Stimulated activated CD4-positive, alpha-beta T cell treated with anti-CD3 and anti-CD28 coated beads, Interleukin-15, amount 100 ng/mL, for 24 hours (primary cell): ENCODE data around the gene SLC2A4.

Experiments used
- DNase-seq: peaks from one replicate; pipeline ENCODE4 v3.0.0-alpha.2; 2020

The SLC2A4 gene

GRCh38 chr17:7248796-7249195 lies 32.7 kb upstream of the SLC2A4 start:
- no peak for DNase-seq

GRCh38 chr17:7249214-7249613 lies 32.3 kb upstream of the SLC2A4 start:
- DNase-seq = no peak

GRCh38 chr17:7249830-7250229 lies 31.7 kb upstream of the SLC2A4 start:
- DNase-seq = no peak

- DNase-seq = no peak
These were observed 30.6 kb upstream of the SLC2A4 start for GRCh38 chr17:7250695-7251627.

GRCh38 chr17:7251661-7252175 lies 29.8 kb upstream of the SLC2A4 start, which contains the start of gene CTDNEP1:
TSS of gene CTDNEP1 (minus strand) at chr17:7251734. CDS start at chr17:7251296, 438 bp downstream.
- DNase-seq = peak; percentile 98

GRCh38 chr17:7252176-7253043 lies 29.1 kb upstream of the SLC2A4 start, which contains the start of gene ELP5:
TSS of gene ELP5 (plus strand) at chr17:7252215. CDS start at chr17:7252551, 336 bp downstream.
- peak; percentile 95 for DNase-seq

- DNase-seq = no peak
These were observed 28.4 kb upstream of the SLC2A4 start for GRCh38 chr17:7253082-7253481.

GRCh38 chr17:7254511-7254910 lies 27.0 kb upstream of the SLC2A4 start:
- no peak for DNase-seq

GRCh38 chr17:7256766-7257456 lies 24.6 kb upstream of the SLC2A4 start:
- no peak for DNase-seq

- DNase-seq = no peak
These were observed 22.6 kb upstream of the SLC2A4 start for GRCh38 chr17:7258731-7259554.

- no peak for DNase-seq
These were observed 22.0 kb upstream of the SLC2A4 start for GRCh38 chr17:7259555-7259889.

GRCh38 chr17:7260151-7260550 lies 21.4 kb upstream of the SLC2A4 start:
- DNase-seq = no peak

GRCh38 chr17:7260651-7261378 lies 20.7 kb upstream of the SLC2A4 start:
- peak; percentile 61 for DNase-seq

GRCh38 chr17:7261379-7262191 lies 19.9 kb upstream of the SLC2A4 start:
- peak; percentile 38 for DNase-seq

- no peak for DNase-seq
These were observed 19.2 kb upstream of the SLC2A4 start, which contains the start of gene CLDN7 for GRCh38 chr17:7262192-7262934. TSS of gene CLDN7 (minus strand) at chr17:7262478. CDS start at chr17:7262043, 435 bp downstream.

- peak; percentile 37 for DNase-seq
These were observed 18.4 kb upstream of the SLC2A4 start for GRCh38 chr17:7262935-7263800.

GRCh38 chr17:7263801-7264078 lies 17.8 kb upstream of the SLC2A4 start:
- DNase-seq = no peak

- no peak for DNase-seq
These were observed 14.7 kb upstream of the SLC2A4 start for GRCh38 chr17:7266784-7267183.

- DNase-seq = no peak
These were observed 2.1 kb upstream of the SLC2A4 start for GRCh38 chr17:7279448-7279847.
